ENCODE data around the gene E2F2. TPM values are rescaled to one million over a fixed set of nuclear protein-coding genes. Genes with fewer than 3 reads are reported as not detected.

The E2F2 gene
- total and polyA plus RNA-seq, 2 of the 13 experiments (the other 11 are each of a cell fraction or from before 2014, with no cell fraction given), result 0.65 to 6.6 TPM

- TF ChIP-seq NFATC3 (CRISPR knock-in tag; IDR thresholded peaks at IDR 0.05) (peak; percentile 54; the same call in 1 of the 2 replicates), MIXL1 (CRISPR knock-in tag; IDR thresholded peaks at IDR 0.05) (0 out of 2 replicates have a peak, but pooled peaks have one; percentile 9), POLR2A (IDR thresholded peaks at IDR 0.05; ENCODE audit: insufficient read depth in 1 of 2, low read depth in 2 of 2, low read length in 2 of 2) (peak; percentile 50 to 69; a peak in 3 of 4 replicates), USF2 (IDR thresholded peaks at IDR 0.05; ENCODE audit: low read depth, low read length) (peak; percentile 53; the same call in 1 of the 2 replicates), USF2 (CRISPR knock-in tag; IDR thresholded peaks at IDR 0.05; ENCODE audit: borderline replicate concordance) (peak; percentile 53; the same call in 1 of the 2 replicates), ZBTB8A (CRISPR knock-in tag; IDR thresholded peaks at IDR 0.05; ENCODE audit: borderline replicate concordance, low read depth) (no peak), THAP7 (CRISPR knock-in tag; IDR thresholded peaks at IDR 0.05) (0 out of 2 replicates have a peak, but pooled peaks have one; percentile 10), POGZ (CRISPR knock-in tag; IDR thresholded peaks at IDR 0.05) (no peak), ZNF770 (CRISPR knock-in tag; IDR thresholded peaks at IDR 0.05) (0 out of 2 replicates have a peak, but pooled peaks have one; percentile 12), ARID2 (CRISPR knock-in tag; IDR thresholded peaks at IDR 0.05; ENCODE audit: borderline replicate concordance) (no peak), TP53 (CRISPR knock-in tag; conservative IDR thresholded peaks at IDR 0.05) (no peak), SMAD1 (CRISPR knock-in tag; IDR thresholded peaks at IDR 0.05; ENCODE audit: borderline replicate concordance, low read depth) (0 out of 2 replicates have a peak, but pooled peaks have one; percentile 36), ZNF567 (CRISPR knock-in tag; IDR thresholded peaks at IDR 0.05; ENCODE audit: borderline replicate concordance) (0 out of 2 replicates have a peak, but pooled peaks have one; percentile 55), HDAC2 (CRISPR knock-in tag; IDR thresholded peaks at IDR 0.05) (no peak; the same call in 1 of the 2 replicates), TFDP1 (CRISPR knock-in tag; IDR thresholded peaks at IDR 0.05; ENCODE audit: borderline replicate concordance) (peak; percentile 49; the same call in 1 of the 2 replicates), IRX3 (CRISPR knock-in tag; IDR thresholded peaks at IDR 0.05; ENCODE audit: borderline replicate concordance, low read depth) (peak; percentile 31; the same call in 1 of the 2 replicates), MAFF (IDR thresholded peaks at IDR 0.05; ENCODE audit: low read depth, low read length) (no peak), KDM5B (CRISPR knock-in tag; IDR thresholded peaks at IDR 0.05; ENCODE audit: borderline replicate concordance) (no peak), ZNF33B (CRISPR knock-in tag; IDR thresholded peaks at IDR 0.05) (peak; percentile 24; the same call in 1 of the 2 replicates), GFI1 (CRISPR knock-in tag; IDR thresholded peaks at IDR 0.05; ENCODE audit: borderline replicate concordance) (no peak)
These were observed 23.6 kb upstream of the E2F2 start (continued) for GRCh38 chr1:23554481-23555269.

All from HepG2 (cell line).